ENCODE measurements around the gene IQCM.
"Not testable (repeated sequence)": the region's sequence is repeated elsewhere in the genome, so short reads cannot be mapped to it uniquely, and the experiment has no call there.

Gene IQCM

DNA sequence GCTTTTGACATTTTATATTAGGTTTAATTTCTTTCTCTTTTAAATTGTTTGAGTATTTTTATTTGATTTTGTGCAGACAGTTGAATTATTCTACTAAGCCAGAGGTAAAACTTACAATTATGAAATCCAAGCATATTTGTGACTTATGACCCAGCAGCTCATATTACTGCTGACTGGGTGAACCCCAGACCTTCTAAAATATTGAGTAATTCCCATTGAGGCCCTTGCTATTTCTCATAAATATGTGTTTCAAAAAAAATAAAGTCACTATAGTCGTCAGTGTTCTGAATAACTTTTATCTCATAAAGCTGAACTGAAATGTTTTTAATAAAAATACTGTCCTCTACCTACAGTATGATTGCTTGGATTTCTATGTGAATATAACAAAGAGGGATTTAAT, 303.1 kb downstream of the IQCM start:
- H3K9ac ChIP-seq (ENCODE audit: low read length in 5 of 5) = peak overlapping the region in 2 of 5 donors; percentile 37 to 78

DNA sequence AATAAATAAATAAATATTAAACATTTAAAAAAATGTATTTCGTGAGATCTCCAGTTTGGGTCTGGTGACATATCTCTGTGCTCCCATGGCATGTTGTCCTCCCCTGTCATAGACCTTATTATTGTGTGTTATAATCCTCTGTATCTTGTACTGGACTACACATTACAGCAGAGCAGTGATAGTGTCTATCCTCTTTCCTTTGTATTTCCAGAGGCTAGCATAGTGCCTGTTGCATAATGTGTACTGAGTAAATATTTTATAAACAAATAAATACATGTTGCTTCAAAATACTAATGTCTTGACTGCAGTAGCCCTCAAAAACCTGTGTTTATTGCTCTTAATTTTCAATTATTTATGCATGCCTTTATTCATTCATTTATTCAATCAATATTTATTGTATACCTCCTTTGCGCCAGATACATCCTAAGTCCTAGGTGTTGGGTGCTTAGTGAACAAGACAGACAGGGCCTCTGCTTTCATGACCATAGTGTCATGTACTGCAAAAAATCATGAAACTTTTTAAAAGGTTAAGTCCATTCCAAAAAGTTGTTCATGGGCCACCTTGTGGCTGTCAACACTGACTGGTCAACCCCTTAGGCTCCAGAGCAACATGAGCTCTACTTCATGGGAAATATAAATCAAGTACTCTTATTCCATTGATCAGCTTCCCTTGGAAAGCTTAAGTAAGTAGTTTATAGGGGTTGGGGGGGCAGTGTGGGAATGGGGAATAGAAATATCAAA, 303.9 kb downstream of the IQCM start:
- H3K9ac ChIP-seq (ENCODE audit: low read length in 5 of 5) = peak overlapping the region in 1 of 5 donors; percentile 28
- peak overlapping the region; percentile 100 for H3K27ac ChIP-seq (ENCODE audit: low read depth, low read length)
- H3K9me3 ChIP-seq (ENCODE audit: control insufficient read depth in 5 of 5, low read length in 5 of 5) = peaks cover 0 to 4% (median 0%) of the 10 kb centered on the region in 5 donors
- peaks cover 2 to 27% (median 17%) of the 10 kb centered on the region in 5 donors for H3K4me1 ChIP-seq (ENCODE audit: control insufficient read depth in 5 of 5, insufficient read depth in 5 of 5, low read length in 5 of 5)
- H3K4me3 ChIP-seq (ENCODE audit: low read depth in 1 of 5, low read length in 5 of 5) = no peak overlapping the region
- no peaks in the 10 kb centered on the region for H3K27me3 ChIP-seq (ENCODE audit: control insufficient read depth in 5 of 5, insufficient read depth in 4 of 5, low read length in 5 of 5)
- no peaks in the 10 kb centered on the region for H3K36me3 ChIP-seq (ENCODE audit: control insufficient read depth in 5 of 5, insufficient read depth in 5 of 5, low read length in 5 of 5)

More for the DNA sequence above, 303.1 kb downstream of the IQCM start:
- Histone ChIP-seq H3K4me3 (ENCODE audit: low read depth in 1 of 5, low read length in 5 of 5) (no peak overlapping the region), H3K27ac (ENCODE audit: low read depth, low read length) (peak overlapping the region; percentile 100), H3K9me3 (ENCODE audit: control insufficient read depth in 5 of 5, low read length in 5 of 5) (peaks cover 0 to 4% (median 0%) of the 10 kb centered on the region in 5 donors), H3K4me1 (ENCODE audit: control insufficient read depth in 5 of 5, insufficient read depth in 5 of 5, low read length in 5 of 5) (peaks cover 2 to 27% (median 17%) of the 10 kb centered on the region in 5 donors), H3K36me3 (ENCODE audit: control insufficient read depth in 5 of 5, insufficient read depth in 5 of 5, low read length in 5 of 5) (no peaks in the 10 kb centered on the region), H3K27me3 (ENCODE audit: control insufficient read depth in 5 of 5, insufficient read depth in 4 of 5, low read length in 5 of 5) (no peaks in the 10 kb centered on the region)

DNA sequence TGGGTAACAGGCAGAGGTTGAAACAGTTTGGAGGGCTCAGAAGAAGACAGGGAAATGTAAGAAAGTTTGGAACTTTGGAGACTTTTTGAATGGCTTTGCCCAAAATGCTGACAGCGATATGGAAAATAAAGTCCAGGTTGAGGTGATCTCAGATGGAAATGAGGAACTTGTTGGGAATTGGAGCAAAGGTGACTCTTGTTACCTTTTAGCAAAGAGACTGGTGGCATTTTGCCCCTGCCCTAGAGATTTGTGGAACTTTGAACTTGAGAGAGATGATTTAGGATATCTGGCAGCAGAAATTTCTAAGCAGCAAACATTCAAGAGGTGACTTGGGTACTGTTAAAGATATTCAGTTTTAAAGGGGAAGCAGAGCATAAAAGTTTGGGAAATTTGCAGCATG, 308.3 kb downstream of the IQCM start:
- not testable (repeated sequence) for H3K27ac ChIP-seq (ENCODE audit: low read depth, low read length); H3K36me3 ChIP-seq (ENCODE audit: control insufficient read depth in 5 of 5, insufficient read depth in 5 of 5, low read length in 5 of 5); H3K4me1 ChIP-seq (ENCODE audit: control insufficient read depth in 5 of 5, insufficient read depth in 5 of 5, low read length in 5 of 5); H3K4me3 ChIP-seq (ENCODE audit: low read depth in 1 of 5, low read length in 5 of 5); H3K9ac ChIP-seq (ENCODE audit: low read length in 5 of 5); H3K9me3 ChIP-seq (ENCODE audit: control insufficient read depth in 5 of 5, low read length in 5 of 5); H3K27me3 ChIP-seq (ENCODE audit: control insufficient read depth in 5 of 5, insufficient read depth in 4 of 5, low read length in 5 of 5)

DNA sequence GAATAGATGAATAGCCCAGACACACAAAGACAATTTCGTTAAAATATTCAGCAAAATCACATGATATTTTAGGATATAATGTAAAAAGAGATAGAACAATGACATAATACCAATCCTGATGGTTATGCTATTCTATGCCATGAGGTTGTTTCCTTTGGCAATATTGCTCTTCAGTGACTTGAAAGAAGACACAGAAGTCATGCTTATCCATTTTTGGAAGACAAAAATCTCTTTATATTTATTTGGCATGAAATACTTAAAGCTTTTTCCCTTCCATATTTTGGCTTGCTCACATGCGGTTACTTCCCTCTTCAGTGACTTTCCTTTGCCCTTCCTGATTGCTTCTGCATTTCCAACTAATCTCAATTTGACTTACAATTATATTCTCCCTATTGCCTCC, 314.8 kb downstream of the IQCM start:
- no peak overlapping the region for H3K9ac ChIP-seq (ENCODE audit: low read length in 5 of 5)
- H3K36me3 ChIP-seq (ENCODE audit: control insufficient read depth in 5 of 5, insufficient read depth in 5 of 5, low read length in 5 of 5) = no peaks in the 10 kb centered on the region
- H3K27ac ChIP-seq (ENCODE audit: low read depth, low read length) = no peak overlapping the region
- H3K9me3 ChIP-seq (ENCODE audit: control insufficient read depth in 5 of 5, low read length in 5 of 5) = peaks cover 0 to 6% (median 0%) of the 10 kb centered on the region in 5 donors
- H3K27me3 ChIP-seq (ENCODE audit: control insufficient read depth in 5 of 5, insufficient read depth in 4 of 5, low read length in 5 of 5) = no peaks in the 10 kb centered on the region
- no peak overlapping the region for H3K4me3 ChIP-seq (ENCODE audit: low read depth in 1 of 5, low read length in 5 of 5)
- no peaks in the 10 kb centered on the region for H3K4me1 ChIP-seq (ENCODE audit: control insufficient read depth in 5 of 5, insufficient read depth in 5 of 5, low read length in 5 of 5)

DNA sequence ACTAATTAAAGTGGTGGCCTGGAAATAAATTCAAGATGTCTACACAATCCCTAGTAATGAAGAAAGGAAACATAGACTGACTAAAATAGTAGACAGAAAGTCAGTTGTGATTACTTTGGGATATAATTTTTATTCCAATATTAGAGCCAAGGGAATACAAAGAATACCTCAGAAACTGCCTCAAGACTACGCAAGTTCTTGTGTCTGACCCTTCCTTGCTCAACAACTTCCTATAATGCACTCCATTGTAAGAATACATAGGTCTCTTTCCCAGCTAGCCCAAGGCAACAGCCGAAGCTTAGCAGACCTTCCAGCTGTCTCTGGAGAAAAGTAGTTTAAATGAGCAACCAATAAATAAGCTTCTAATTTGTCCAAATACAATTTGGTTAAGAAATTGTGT, 315.9 kb downstream of the IQCM start:
- Histone ChIP-seq H3K27ac (ENCODE audit: low read depth, low read length) (no peak overlapping the region), H3K9me3 (ENCODE audit: control insufficient read depth in 5 of 5, low read length in 5 of 5) (peaks cover 0 to 6% (median 0%) of the 10 kb centered on the region in 5 donors), H3K4me1 (ENCODE audit: control insufficient read depth in 5 of 5, insufficient read depth in 5 of 5, low read length in 5 of 5) (no peaks in the 10 kb centered on the region), H3K27me3 (ENCODE audit: control insufficient read depth in 5 of 5, insufficient read depth in 4 of 5, low read length in 5 of 5) (no peaks in the 10 kb centered on the region), H3K9ac (ENCODE audit: low read length in 5 of 5) (no peak overlapping the region), H3K36me3 (ENCODE audit: control insufficient read depth in 5 of 5, insufficient read depth in 5 of 5, low read length in 5 of 5) (no peaks in the 10 kb centered on the region), H3K4me3 (ENCODE audit: low read depth in 1 of 5, low read length in 5 of 5) (no peak overlapping the region)

DNA sequence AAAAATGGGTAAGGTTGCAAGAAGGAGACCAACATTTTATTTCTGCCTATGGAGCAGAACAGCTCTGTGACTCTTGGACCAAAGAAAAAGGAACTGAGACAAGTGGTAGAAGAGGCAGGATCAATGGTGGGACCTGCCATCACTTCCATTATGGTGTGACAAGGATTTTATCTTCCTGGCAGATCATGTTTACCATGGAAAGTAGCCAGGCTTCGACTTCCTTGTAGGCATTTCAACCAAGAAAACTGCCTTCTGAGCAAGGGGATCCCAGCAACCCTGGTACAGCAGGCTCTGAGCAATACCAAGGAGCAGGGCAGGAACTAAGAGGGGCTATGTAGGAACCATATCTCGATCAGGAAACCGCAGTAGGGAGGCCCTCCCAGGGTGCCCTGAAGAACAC, 317.4 kb downstream of the IQCM start:
- no peak overlapping the region for H3K9ac ChIP-seq (ENCODE audit: low read length in 5 of 5)
- H3K36me3 ChIP-seq (ENCODE audit: control insufficient read depth in 5 of 5, insufficient read depth in 5 of 5, low read length in 5 of 5) = no peaks in the 10 kb centered on the region
- H3K27ac ChIP-seq (ENCODE audit: low read depth, low read length) = no peak overlapping the region
- no peaks in the 10 kb centered on the region for H3K4me1 ChIP-seq (ENCODE audit: control insufficient read depth in 5 of 5, insufficient read depth in 5 of 5, low read length in 5 of 5)
- H3K27me3 ChIP-seq (ENCODE audit: control insufficient read depth in 5 of 5, insufficient read depth in 4 of 5, low read length in 5 of 5) = no peaks in the 10 kb centered on the region
- H3K9me3 ChIP-seq (ENCODE audit: control insufficient read depth in 5 of 5, low read length in 5 of 5) = peaks cover 0 to 6% (median 0%) of the 10 kb centered on the region in 5 donors
- no peak overlapping the region for H3K4me3 ChIP-seq (ENCODE audit: low read depth in 1 of 5, low read length in 5 of 5)

DNA sequence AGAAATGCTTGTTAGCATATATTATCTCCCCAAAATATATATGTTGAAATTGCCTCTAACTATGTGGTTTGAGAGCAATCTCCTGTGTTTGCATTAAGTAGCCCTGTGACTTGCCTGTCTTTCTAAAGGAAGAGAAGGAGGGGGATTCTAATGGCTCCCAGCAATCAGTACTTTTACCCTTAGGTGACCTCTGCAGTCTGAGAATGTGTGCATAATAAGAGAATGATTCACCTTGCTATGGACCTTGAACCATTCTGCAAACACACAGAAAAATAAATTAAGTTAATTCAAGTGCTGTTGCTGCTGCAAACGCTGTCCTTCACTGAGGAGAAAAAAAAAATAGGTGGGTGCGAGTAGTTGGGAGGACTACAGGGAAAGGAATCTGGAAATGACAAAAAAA, 322.2 kb downstream of the IQCM start:
- Histone ChIP-seq H3K4me3 (ENCODE audit: low read depth in 1 of 5, low read length in 5 of 5) (no peak overlapping the region), H3K4me1 (ENCODE audit: control insufficient read depth in 5 of 5, insufficient read depth in 5 of 5, low read length in 5 of 5) (no peaks in the 10 kb centered on the region), H3K9me3 (ENCODE audit: control insufficient read depth in 5 of 5, low read length in 5 of 5) (peaks cover 0 to 6% (median 0%) of the 10 kb centered on the region in 5 donors), H3K27ac (ENCODE audit: low read depth, low read length) (no peak overlapping the region), H3K27me3 (ENCODE audit: control insufficient read depth in 5 of 5, insufficient read depth in 4 of 5, low read length in 5 of 5) (no peaks in the 10 kb centered on the region), H3K9ac (ENCODE audit: low read length in 5 of 5) (no peak overlapping the region), H3K36me3 (ENCODE audit: control insufficient read depth in 5 of 5, insufficient read depth in 5 of 5, low read length in 5 of 5) (no peaks in the 10 kb centered on the region)

DNA sequence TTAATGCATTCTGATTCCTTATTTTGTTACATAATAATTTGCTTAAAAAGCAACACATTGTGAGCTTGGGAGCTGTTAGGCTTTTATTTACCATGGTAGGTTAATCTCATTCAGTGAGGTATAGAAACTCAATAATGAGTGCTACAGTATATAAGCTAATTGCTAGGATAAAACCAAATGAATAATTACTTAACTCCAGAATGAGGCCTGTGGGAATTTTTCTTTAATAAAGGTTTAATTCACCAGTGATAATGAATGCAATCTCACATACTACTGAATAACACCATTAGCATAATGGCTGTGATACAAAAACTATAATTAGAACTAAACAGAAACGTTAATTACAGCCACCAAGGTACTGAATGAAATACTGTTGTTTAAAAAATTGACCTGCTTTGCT, 326.3 kb downstream of the IQCM start:
- H3K4me3 ChIP-seq (ENCODE audit: low read depth in 1 of 5, low read length in 5 of 5) = no peak overlapping the region
- no peaks in the 10 kb centered on the region for H3K9me3 ChIP-seq (ENCODE audit: control insufficient read depth in 5 of 5, low read length in 5 of 5)
- H3K36me3 ChIP-seq (ENCODE audit: control insufficient read depth in 5 of 5, insufficient read depth in 5 of 5, low read length in 5 of 5) = no peaks in the 10 kb centered on the region
- H3K9ac ChIP-seq (ENCODE audit: low read length in 5 of 5) = no peak overlapping the region
- H3K27me3 ChIP-seq (ENCODE audit: control insufficient read depth in 5 of 5, insufficient read depth in 4 of 5, low read length in 5 of 5) = no peaks in the 10 kb centered on the region
- H3K4me1 ChIP-seq (ENCODE audit: control insufficient read depth in 5 of 5, insufficient read depth in 5 of 5, low read length in 5 of 5) = no peaks in the 10 kb centered on the region
- H3K27ac ChIP-seq (ENCODE audit: low read depth, low read length) = no peak overlapping the region

DNA sequence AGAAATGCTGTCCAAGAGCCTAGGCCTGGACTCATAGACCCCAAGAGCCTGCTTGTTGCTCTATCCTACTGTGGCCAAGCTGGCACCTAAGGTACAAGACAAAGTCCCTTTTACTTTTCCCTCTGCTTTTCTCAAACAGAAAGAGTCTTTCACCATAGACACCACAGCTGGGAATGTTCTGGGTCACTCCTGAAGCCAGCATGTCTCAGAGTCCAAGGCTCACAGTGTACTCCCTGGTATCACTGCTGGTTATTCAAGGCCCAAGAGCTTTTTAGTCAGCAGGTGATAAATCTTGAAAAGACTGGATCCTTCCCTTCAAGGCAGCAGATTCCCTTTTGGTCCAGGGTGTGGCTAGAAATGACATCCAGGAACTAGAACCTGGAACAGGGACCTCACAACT, 328.8 kb downstream of the IQCM start:
- Histone ChIP-seq H3K9ac (ENCODE audit: low read length in 5 of 5) (no peak overlapping the region), H3K4me3 (ENCODE audit: low read depth in 1 of 5, low read length in 5 of 5) (no peak overlapping the region), H3K36me3 (ENCODE audit: control insufficient read depth in 5 of 5, insufficient read depth in 5 of 5, low read length in 5 of 5) (no peaks in the 10 kb centered on the region), H3K27ac (ENCODE audit: low read depth, low read length) (no peak overlapping the region), H3K27me3 (ENCODE audit: control insufficient read depth in 5 of 5, insufficient read depth in 4 of 5, low read length in 5 of 5) (no peaks in the 10 kb centered on the region), H3K9me3 (ENCODE audit: control insufficient read depth in 5 of 5, low read length in 5 of 5) (no peaks in the 10 kb centered on the region), H3K4me1 (ENCODE audit: control insufficient read depth in 5 of 5, insufficient read depth in 5 of 5, low read length in 5 of 5) (no peaks in the 10 kb centered on the region)

DNA sequence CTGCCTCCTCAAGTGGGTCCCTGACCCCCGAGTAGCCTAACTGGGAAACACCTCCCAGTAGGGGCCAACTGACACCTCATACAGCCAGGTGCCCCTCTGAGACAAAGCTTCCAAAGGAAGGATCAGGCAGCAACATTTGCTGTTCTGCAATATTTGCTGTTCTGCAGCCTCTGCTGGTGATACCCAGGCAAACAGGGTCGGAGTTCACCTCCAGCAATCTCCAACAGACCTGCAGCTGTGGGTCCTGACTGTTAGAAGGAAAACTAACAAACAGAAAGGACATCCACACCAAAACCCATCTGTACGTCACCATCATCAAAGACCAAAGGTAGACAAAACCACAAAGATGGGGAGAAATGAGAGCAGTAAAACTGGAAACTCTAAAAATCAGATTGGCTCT, 347.0 kb downstream of the IQCM start:
- not testable (repeated sequence) for H3K4me1 ChIP-seq (ENCODE audit: control insufficient read depth in 5 of 5, insufficient read depth in 5 of 5, low read length in 5 of 5); H3K27me3 ChIP-seq (ENCODE audit: control insufficient read depth in 5 of 5, insufficient read depth in 4 of 5, low read length in 5 of 5); H3K36me3 ChIP-seq (ENCODE audit: control insufficient read depth in 5 of 5, insufficient read depth in 5 of 5, low read length in 5 of 5); H3K27ac ChIP-seq (ENCODE audit: low read depth, low read length); H3K9ac ChIP-seq (ENCODE audit: low read length in 5 of 5); H3K4me3 ChIP-seq (ENCODE audit: low read depth in 1 of 5, low read length in 5 of 5); H3K9me3 ChIP-seq (ENCODE audit: control insufficient read depth in 5 of 5, low read length in 5 of 5)

Measured in subcutaneous abdominal adipose tissue (tissue), 5 donors.